NCI-H1092 treated with DMSO at 0.1 percent for 48 hours (cell line): Measurements from ENCODE around the gene PLAGL1.

ENCODE experiments used
- DNase-seq: peaks from one replicate; lab custom pipeline; 2025; lab: John Stamatoyannopoulos, UW

Gene PLAGL1

DNA sequence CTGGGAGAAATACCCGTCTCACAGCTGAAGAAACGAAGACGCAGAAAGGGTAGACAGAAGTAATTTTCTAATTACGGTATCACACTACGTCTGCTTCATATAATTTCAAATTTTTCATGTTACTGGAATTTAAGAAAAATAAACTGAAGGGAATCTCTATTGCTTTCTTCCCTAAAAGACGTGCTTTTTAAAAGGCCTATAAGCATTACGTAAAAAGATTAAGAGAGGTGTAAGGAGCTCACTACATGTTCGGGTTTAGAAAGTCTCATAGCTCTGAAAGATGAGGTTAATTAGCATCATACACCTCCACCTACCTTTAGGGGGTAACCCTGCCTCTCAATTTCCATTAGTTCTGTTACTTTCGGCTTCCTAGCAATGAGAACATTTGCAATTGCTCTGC is 787 bp upstream of the PLAGL1 start:
- DNase-seq = no peak

DNA sequence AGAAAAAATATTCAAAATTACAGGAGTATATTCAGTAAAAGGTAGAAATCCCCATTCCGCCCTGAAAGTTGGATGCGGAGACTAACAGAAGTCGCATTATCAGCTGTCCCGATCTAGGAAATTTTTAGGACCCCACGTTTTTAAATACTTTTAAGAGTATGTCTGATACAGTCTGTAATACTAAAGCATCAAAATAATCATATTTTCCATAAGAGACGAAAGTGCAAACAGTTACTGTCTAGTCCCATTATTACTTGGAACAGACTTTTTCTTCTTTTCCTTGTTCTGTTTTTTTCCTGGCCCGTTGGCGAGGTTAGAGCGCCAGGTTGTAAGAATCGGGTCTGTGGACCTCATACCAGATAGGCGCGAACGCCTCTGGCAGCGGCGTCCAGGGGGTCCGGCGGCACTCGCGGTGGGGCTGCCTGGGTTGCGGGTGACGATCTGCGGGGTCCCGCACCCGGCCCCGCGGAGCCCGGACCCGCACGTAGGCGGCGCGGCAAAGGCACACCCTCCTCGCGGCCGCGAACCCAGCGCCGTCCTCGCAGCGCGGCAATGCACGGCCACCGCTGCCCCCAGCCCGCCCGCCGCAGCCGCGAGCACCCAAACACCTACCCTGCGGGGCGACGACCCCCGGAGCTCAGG is 460 bp downstream of the PLAGL1 start:
- no peak for DNase-seq

DNA sequence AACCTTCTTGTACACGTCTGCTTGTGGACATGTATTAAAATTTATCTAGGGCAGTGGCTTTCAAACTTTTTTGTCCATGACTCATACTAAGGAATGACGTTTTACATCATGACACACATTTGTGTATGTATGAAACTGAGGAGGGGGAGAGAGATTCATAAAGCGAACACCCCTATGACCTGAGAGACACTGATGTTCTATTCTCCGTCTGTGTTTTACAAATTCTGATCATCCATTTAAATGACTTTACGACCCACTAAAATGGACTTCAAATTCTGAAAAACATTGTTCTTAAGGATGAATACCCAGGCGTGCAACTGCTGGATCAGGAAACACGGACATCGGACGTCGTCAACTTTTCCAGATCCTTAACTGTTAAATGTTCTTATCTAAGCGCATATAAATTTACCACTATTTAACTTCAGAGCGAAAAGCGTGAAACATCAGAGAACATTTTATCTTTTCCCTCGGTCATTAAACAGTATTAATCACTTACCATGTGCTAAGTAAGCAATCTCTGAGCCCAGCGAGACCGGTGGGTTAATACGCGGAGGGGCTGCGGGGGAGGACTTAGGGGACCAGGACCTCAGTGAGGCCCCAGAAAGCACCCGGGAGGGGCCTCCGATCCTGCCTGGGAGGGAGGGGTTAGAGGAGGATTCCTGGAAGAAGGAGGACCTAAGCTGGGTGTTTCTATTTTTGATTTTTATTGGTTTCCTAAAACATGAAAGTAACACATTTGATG is 1.2 kb downstream of the PLAGL1 start:
- no peak for DNase-seq

DNA sequence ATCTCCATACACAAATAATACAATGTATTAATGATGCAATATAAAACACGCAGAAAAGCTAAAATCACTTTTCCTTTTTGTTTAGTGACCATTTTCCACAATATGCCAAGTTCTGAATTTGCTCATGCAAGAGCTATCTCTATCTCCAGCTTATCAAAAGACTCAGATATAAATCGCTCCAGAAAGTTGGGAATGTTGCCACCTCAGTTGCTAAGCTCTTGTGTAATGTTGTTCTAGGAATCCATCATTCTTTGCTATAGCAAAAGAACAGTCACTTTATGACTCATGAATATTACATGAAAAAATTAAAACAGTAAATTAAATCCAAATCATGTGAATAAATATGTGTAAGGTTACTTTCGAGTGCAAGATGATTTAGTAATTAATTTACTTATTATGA is 8.7 kb downstream of the PLAGL1 start:
- DNase-seq = no peak

DNA sequence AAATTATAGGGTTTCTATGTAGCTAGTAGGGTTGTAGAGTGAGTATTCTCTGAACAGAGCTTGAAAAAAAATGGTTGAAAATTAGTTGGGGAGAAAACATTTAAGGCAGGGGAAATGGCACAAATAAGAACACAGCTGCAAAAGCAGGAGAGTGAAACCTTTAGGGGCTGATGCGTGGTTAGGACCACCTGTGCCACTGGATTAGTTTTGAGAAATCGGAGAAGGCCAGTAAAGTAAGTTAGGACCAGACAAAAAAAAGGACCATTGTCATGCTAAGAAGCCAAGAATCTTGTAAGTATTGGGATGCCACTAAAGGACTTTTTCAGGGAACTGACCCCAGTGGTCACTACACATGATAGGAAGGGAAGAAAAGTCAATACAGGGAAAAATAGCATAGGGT is 9.4 kb downstream of the PLAGL1 start:
- DNase-seq = no peak

DNA sequence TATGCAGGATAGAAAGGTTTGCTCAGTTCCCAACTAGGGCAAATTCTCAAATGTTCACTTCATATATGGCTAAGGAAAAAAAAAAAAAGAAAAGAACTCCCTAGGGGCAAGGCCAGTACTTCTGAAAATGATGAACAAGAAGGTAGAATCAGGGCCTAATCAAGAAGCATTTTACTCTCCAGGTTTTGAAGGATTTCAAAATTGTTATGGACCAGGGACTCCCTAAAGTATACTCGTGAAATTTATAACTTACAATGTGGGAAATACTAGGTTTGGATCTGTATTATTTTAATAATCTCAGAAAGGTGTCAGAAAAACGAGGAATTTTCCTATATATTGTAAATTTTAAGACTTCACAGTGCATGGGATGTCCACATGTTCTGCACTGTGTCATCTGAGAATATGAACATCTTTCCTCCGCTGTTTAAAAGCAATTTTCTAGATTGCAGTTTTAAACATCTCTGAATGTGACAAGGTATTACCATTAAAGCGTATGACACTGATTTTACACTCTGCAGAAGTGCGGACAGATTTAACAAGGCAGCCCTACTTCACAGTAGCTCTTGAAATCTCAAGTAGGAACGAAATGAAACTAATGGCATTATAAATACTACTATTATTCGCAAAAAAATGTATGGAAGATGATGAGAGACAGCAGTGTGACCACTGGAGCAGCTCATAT is 14.0 kb downstream of the PLAGL1 start:
- DNase-seq = no peak

DNA sequence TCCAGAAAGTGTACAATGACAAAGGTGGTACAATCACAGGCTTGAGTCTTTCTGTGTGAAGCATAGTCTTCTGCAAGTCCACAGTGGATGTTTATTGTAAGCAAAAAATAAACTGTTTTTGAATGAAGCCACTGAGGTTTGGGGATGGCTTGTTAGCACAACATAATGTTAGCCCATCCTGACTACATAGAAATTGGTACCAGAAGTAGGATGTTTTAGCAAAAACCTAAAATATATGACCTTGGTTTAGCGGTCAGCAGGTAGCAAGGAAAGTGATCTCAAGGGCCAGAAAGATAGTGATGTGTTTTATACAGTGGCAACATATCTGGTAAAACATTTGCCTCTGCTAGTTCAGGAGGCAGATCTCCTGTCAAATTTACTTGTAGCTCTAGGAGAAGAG is 15.8 kb downstream of the PLAGL1 start:
- DNase-seq = no peak

DNA sequence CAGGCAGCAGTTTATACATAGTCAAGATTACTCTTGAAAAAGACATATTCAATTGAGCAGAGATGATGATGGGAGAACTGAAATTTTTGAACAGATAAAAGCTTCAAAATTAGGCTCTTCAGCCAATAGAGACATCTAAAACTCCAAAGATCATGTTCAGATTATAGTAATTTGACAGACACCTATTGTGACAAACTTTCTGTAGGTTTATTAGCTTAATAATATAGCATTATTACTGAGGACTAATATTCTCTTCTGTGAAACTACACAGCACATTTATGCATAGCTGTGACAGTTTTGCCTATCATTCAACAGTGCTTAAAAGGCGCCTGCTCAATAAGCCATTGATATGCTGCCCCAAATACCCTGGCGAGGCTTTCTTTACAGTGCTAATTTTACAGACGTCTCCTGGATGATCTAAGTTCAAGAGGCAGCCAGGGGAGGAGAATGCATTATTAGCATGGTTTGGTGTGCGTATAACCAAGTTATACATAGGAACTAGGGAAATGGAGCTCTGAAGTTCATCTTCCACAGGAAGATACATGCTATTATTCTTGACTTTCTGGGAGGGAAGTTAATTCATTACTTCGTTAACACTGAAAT is 21.5 kb downstream of the PLAGL1 start:
- no peak for DNase-seq

DNA sequence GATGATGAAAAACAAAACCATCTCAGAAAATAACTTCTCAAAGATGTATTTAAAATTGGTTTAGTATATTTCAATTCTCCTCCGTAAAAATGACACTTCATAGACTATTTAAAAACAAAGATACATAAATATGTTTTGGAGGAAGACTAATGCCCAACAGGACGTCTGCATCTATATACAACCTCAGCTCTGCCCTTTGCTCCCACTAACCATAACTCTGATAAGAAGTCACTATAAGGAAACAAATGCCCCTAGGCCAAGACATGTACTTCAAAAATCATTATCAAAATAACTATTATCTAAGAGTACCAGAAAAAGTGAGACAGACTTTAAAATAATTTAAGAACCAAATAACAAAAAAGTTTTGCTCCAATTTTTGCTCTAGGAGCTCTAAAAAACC is 23.4 kb downstream of the PLAGL1 start:
- no peak for DNase-seq

DNA sequence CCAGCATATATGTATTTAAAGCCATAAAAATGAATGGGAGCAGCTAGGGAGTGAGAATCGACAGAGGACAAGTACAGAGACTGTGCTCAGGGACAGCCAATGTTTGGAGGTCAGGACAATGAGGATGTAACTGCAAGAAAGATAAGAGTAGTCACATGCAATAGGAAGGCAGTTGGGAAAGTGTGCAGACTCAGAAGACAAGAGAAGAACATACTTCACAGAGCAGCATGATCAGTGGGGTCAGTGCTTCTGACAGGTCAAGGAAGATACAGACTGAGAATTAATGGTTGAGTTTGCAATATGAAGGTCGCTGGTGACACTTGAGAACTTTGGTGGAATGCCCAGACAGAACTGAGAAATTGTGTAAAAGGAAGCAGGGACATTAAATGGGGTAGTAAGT is 25.1 kb downstream of the PLAGL1 start:
- DNase-seq = no peak

DNA sequence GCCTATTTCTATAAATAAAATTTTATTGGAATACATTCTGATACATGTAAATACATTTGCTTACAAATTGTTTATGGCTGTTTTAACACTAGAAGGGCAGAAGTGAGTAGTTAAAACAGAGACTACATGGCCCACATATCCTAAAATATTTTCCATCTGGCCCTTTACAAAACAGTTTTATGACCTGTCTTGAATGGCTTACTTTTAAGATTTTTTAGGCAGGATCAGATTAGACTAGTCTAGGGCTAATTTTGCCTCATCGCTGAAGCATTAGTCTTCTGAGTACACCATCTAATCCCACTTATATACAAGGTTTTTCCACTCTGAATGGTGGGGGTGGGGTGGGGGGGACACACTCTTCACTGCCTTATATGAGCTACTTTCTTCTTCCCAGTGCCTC is 27.1 kb downstream of the PLAGL1 start:
- DNase-seq = no peak

DNA sequence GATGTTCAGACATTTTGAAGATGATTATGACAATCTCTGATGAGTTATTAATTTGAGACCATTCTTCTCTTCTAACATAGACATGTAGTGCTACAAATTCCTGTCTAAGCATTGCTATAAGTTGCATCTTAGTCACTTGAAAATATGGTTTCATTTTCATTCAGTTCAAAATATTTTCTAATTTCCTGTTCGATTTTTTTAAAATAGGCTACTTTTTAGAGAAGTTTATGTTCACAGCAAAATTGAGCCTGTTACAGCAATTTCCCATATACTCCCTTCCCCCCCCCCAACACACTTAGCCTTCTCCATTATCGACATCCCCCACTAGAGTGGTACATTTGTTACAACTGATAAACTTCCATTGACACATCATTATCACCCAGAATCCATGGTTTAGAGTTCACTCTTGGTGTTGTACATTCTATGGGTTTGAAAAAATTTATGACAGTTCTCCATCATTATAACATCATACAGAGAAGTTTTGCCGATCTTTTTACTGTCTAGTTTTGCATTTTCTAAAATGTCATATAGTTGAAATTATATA is 31.2 kb downstream of the PLAGL1 start:
- DNase-seq = no peak

DNA sequence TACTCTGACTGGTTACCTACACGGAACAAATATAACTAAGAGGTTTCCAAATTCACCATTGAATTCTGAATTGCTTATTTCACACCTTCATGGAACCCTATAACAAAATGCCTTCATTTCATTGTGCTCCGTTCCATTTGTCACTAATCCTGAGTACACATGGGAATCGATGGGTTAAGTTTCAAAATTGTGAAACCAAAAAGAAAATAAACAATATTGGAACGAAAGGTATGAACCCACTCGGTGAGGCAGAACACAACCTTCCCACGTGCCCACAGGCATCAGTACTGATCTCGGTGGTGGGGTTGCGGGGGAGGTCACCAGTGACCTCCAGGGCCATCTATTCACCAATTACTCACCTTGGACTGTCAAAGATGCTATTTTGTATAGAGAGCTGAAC is 34.0 kb downstream of the PLAGL1 start:
- no peak for DNase-seq

DNA sequence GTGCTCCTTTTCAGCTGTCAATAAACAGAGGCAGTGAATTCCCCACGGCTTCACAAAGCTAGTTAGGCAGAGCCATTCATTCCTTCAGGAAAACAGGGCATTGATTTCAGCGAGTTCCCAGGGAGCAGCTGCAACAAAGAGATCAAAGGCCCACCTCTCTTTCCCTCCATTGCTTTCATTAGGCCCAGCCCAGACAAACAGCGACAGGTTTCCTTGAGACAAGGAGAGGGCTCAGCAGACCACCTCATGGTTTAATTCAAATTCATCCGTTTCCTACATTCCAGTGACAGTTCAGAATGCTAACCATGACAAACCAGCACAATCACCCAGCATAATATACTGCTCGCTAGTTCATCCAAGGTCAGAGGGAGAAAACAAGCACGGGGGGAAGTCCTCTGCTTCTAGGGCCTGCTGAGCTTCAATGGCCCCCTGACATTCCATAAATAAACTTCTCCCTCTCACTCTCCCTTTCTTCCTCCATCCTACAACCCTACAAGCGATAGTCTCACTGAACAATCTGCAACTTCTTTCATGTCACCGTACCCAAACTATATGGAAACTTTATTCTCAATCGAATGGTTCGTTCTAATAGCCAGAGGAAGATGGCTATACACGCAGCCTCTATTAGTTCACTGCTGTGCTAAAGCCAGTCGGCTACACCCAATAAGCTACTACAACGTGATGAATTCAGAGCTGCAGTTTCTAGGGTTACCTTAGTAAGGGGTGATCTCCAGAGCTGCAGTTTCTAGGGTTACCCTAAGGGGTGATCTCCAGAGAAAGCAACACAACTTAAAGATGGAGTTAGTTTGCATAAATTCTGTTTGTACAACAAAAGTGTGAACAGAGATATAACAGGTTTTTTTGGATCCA is 34.7 kb downstream of the PLAGL1 start:
- no peak for DNase-seq

DNA sequence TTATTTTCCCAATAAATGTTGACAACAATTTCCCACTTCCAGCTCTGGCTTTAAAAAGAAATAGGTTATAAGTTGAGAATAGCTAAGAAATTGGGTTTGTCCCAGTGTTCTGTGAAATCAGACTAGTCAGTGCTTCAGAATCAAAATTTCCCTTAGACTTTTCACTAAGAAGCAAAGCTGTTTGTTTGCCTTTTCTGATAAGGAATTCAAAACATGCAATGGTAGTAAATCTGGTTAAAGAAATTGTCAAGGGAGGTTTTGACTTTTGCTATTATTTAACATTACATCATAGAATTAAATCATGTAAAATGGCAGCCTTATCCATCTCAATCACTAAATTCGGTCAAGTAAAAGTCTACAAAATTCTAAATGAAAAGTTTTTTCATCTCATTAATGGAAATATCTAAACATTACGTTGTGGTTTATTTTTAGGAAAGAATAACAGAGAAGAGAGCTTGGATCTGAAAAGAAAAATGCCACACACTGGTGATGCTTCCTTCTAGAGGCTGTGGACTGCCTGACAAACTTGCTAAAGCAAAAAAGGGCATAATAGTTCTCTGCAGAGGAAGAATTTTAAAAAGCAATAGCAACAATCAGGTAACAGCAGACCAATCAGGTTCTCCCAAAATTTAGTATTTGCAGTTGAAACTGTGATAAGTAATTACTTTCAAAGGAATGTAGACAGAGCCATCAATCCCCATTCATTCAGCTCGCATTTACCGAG is 36.4 kb downstream of the PLAGL1 start:
- no peak for DNase-seq

DNA sequence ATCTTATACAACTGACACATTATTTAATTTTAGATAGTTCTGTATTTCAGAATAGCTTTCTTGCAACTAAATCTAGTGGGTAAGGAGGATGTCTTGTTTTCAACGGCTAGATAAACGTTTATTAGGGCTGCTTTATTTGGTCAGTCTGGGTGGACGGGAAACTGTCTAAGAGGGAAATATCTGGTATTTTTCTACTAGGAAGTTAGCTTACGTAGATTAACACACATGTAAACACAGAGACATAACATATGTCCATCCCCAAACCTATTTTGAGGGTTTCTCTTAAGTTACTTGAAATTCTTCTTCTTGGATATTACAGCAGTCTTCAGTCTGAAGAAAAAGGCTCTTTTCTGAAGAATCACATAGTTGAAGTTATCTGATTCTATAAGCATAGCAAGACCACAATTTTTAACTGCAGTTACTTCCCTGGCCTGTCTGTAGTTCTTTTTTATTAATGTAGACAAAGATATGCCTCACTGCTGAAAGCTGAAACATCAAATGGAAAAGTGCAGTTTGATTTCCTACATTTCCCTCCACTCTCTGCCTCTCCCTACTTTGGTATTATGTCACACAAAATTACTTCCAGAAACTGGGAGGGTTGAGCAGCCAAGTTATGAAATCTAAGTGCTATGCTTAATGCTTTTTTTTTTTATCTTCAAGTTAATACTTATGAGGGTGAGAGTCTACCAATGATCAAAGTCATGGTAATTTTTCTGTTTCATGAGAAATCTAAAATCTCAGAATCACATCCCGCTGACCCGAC is 37.4 kb downstream of the PLAGL1 start:
- no peak for DNase-seq

DNA sequence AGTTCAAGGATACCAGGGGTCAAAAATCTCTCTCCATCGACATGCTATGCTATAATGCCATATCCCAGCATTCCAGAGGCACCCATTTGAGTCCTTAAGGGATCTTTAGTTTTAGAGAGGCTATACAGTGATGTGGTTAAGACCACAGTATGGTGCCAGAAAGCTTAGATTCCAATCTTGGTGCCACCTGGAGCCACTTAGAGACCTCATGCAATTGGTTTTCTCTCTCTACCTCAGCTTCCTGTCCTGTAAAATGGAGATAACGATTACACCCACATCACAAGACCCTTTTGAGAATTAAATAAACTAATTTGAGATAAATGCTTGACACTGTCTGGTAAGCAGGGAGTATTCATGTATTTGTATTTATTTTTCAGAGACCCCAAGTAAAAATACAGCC is 39.0 kb downstream of the PLAGL1 start:
- no peak for DNase-seq

DNA sequence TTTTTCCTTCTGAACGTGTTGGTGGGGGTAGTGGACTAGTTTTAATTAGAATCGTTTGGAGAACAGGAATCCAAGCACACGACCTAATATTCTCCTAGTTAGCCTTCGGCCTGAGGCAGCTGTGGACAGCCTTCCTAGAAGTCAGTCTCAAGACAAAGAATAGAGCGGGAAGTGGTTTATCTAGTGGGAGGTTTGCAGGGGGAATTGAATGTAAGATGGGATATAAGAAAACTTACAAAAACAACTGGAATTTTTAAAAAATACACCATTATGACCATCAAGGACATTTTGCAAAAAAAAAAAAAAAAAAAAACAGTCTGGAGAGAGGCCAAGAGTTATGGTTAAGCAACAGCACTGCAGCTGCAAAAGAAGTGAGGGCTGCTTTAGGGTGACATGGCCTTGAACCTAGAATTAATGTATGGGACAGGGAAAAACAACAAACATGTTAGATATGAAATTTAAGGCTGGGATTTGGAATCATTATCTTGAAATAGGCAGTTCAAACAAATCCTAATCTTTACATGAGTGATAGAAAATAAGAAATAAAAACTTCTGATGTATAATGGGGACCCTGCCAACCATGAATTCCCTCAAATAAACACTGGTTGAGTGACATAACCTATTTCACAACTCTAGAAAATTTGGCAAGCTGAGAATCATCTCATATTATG is 40.2 kb downstream of the PLAGL1 start:
- DNase-seq = no peak

DNA sequence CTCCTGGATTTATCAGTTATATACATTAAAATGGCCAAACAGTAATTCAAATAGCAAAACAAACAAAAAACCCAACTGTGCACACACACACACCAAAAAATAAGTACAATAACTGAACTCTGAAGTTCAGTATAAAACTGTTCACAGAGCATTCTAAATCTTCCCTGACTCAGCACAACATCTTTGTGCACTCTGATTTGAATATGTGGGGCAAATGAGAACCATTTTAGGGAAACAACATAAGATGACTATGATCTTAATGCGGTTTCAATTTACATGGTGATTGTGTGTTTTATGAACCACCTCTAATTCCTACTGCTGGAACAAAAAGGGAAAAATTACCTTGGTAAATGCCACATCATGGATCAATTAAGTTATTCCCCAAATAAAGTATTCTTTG is 41.7 kb downstream of the PLAGL1 start:
- DNase-seq = no peak
